ENCODE measurements around the gene LAX1. TPM values are rescaled to one million over a fixed set of nuclear protein-coding genes. Genes with fewer than 3 reads are reported as not detected.

LAX1 gene
- total RNA-seq, 4 donors from 2014 or later = 1.6 to 9.9 (median 2.7) TPM

- Histone ChIP-seq H3K27ac (peak overlapping the region; percentile 16 to 91 (median 74)), H3K9me3 (no peaks in the 10 kb centered on the region), H3K27me3 (no peaks in the 10 kb centered on the region), H3K4me3 (no peak overlapping the region), H3K4me1 (peaks cover 0 to 15% (median 7%) of the 10 kb centered on the region in 4 donors), H3K36me3 (no peaks in the 10 kb centered on the region)
- no peak for TF ChIP-seq POLR2A (IDR thresholded peaks at IDR 0.05)
- no peak for TF ChIP-seq CTCF (IDR thresholded peaks at IDR 0.05)
- no peak for DNase-seq
Observed at GRCh38 chr1:203763505-203763904, 1.5 kb upstream of the LAX1 start.

GRCh38 chr1:203764105-203765028, 616 bp upstream of the LAX1 start:
- DNase-seq = no peak
- no peak for TF ChIP-seq CTCF (IDR thresholded peaks at IDR 0.05)
- no peak for TF ChIP-seq POLR2A (IDR thresholded peaks at IDR 0.05)
- Histone ChIP-seq H3K36me3 (no peaks in the 10 kb centered on the region), H3K4me1 (peaks cover 4 to 15% (median 9%) of the 10 kb centered on the region in 4 donors), H3K27ac (peak overlapping the region; percentile 64 to 91 (median 82)), H3K27me3 (no peaks in the 10 kb centered on the region), H3K4me3 (peak overlapping the region in 2 of 4 donors; percentile 44 to 46), H3K9me3 (no peaks in the 10 kb centered on the region)

GRCh38 chr1:203768256-203768655, 3.3 kb downstream of the LAX1 start:
- peaks cover 4 to 18% (median 9%) of the 10 kb centered on the region in 4 donors for H3K4me1 ChIP-seq
- peak in 1 of 3 donors; percentile 57 for DNase-seq
- no peaks in the 10 kb centered on the region for H3K9me3 ChIP-seq
- H3K27me3 ChIP-seq = no peaks in the 10 kb centered on the region
- no peaks in the 10 kb centered on the region for H3K36me3 ChIP-seq
- no peak overlapping the region for H3K4me3 ChIP-seq
- H3K27ac ChIP-seq = peak overlapping the region in 2 of 4 donors; percentile 84 to 86
- no peak for TF ChIP-seq POLR2A (IDR thresholded peaks at IDR 0.05)

- H3K27me3 ChIP-seq = no peaks in the 10 kb centered on the region
- H3K27ac ChIP-seq = peak overlapping the region in 3 of 4 donors; percentile 65 to 86 (median 84)
- peaks cover 0 to 10% (median 5%) of the 10 kb centered on the region in 4 donors for H3K4me1 ChIP-seq
- H3K4me3 ChIP-seq = peak overlapping the region in 1 of 4 donors; percentile 23
- DNase-seq = peak in 2 of 3 donors; percentile 92
- H3K9me3 ChIP-seq = no peaks in the 10 kb centered on the region
- no peaks in the 10 kb centered on the region for H3K36me3 ChIP-seq
- TF ChIP-seq POLR2A (IDR thresholded peaks at IDR 0.05) = peak; percentile 57 to 69
- TF ChIP-seq CTCF (IDR thresholded peaks at IDR 0.05) = no peak
Observed at GRCh38 chr1:203769505-203770343, 4.7 kb downstream of the LAX1 start.

GRCh38 chr1:203771901-203772301, 6.9 kb downstream of the LAX1 start:
- Histone ChIP-seq H3K9me3 (no peaks in the 10 kb centered on the region), H3K4me1 (peaks cover 0 to 10% (median 5%) of the 10 kb centered on the region in 4 donors), H3K4me3 (no peak overlapping the region), H3K36me3 (no peaks in the 10 kb centered on the region), H3K27me3 (no peaks in the 10 kb centered on the region), H3K27ac (no peak overlapping the region)
- DNase-seq = no peak
- TF ChIP-seq POLR2A (IDR thresholded peaks at IDR 0.05) (no peak), CTCF (IDR thresholded peaks at IDR 0.05) (no peak)
